Measurements from ENCODE around the gene GSG1L.

DNA sequence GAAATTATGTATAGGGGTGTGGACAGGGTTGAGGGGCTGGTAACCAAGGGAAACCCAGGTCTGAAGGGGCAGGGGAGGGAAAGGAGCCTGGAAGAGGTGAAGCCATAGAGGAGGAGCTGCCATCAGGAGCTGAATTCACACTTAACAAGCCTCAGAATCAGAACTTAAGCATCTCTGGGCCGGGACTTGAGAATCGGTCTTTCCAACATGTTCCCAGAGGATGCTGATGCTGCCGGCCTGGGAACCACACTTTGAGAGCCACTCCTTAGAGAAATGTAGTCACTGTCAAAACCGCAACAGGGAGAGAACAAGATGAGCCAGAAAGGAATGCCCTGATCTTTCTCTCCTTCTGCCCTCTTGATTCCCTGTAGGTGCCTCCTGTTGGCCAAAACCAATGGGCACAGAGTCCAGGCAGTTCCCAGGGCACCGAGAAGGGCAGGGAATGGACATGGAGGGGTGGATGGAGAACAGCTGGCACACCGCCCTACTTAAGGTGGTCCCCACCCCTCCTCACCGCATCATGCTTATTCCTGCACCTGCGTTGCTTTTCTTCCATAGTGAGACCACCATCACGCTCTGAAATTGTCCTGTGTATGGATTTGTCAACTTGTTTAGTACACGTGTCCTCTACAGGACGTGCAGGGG is 88.5 kb downstream of the GSG1L start:
- no peak for TF ChIP-seq RFX5 (IDR thresholded peaks at IDR 0.05; ENCODE audit: low read depth, low read length)
- TF ChIP-seq ZNF501 (CRISPR knock-in tag; IDR thresholded peaks at IDR 0.05) = no peak
- no peak for TF ChIP-seq HDAC2 (CRISPR knock-in tag; IDR thresholded peaks at IDR 0.05)
- no peak for TF ChIP-seq MYNN (CRISPR knock-in tag; IDR thresholded peaks at IDR 0.05; ENCODE audit: low read depth)
- no peak for TF ChIP-seq TCF12 (IDR thresholded peaks at IDR 0.05)
- no peak for TF ChIP-seq TCF12 (CRISPR knock-in tag; IDR thresholded peaks at IDR 0.05)
- TF ChIP-seq, protein P1, sequence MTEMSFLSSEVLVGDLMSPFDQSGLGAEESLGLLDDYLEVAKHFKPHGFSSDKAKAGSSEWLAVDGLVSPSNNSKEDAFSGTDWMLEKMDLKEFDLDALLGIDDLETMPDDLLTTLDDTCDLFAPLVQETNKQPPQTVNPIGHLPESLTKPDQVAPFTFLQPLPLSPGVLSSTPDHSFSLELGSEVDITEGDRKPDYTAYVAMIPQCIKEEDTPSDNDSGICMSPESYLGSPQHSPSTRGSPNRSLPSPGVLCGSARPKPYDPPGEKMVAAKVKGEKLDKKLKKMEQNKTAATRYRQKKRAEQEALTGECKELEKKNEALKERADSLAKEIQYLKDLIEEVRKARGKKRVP (CRISPR knock-in tag; IDR thresholded peaks at IDR 0.05) = no peak
- no peak for TF ChIP-seq ZNF337 (CRISPR knock-in tag; IDR thresholded peaks at IDR 0.05; ENCODE audit: borderline replicate concordance, low read depth)
- TF ChIP-seq IRF2 (CRISPR knock-in tag; IDR thresholded peaks at IDR 0.05) = no peak
- TF ChIP-seq ZBTB7A (CRISPR knock-in tag; IDR thresholded peaks at IDR 0.05) = no peak

Data from HepG2 (cell line).